NCI-H2107 treated with DMSO at 0.1 percent for 48 hours (cell line): ENCODE measurements around the gene PRDM5.
"Not testable (repeated sequence)": the region's sequence is repeated elsewhere in the genome, so short reads cannot be mapped to it uniquely, and the experiment has no call there.

ENCODE experiments used
- DNase-seq: peaks from one replicate; lab custom pipeline; 2025; ENCODE audit not compliant: unreplicated experiment; lab: John Stamatoyannopoulos, UW

Gene PRDM5

GRCh38 chr4:120664851-120665250, 257.7 kb downstream of the PRDM5 start:
- no peak for DNase-seq

- no peak for DNase-seq
These were observed 262.8 kb downstream of the PRDM5 start for GRCh38 chr4:120659616-120660170.

- DNase-seq, result peak; percentile 30
These were observed 263.8 kb downstream of the PRDM5 start for GRCh38 chr4:120658772-120659171.

GRCh38 chr4:120653804-120654573, 268.5 kb downstream of the PRDM5 start:
- DNase-seq, result no peak

GRCh38 chr4:120648336-120648735, 274.2 kb downstream of the PRDM5 start:
- DNase-seq, result not testable (repeated sequence)
